Smooth muscle cell (in vitro differentiated cells): ENCODE results near the gene DDIAS. TPM values are rescaled to one million over a fixed set of nuclear protein-coding genes. Genes with fewer than 3 reads are reported as not detected.

Experiments
- DNase-seq: peaks from one replicate; lab custom pipeline; 2025; ENCODE audit not compliant: unreplicated experiment; lab: John Stamatoyannopoulos, UW
- H2AFZ ChIP-seq: fragments of 200-600 bp; sonication (generic); 2 replicates; pipeline ENCODE4 v1.6.0; 2016; ENCODE audit warnings: antibody characterized with exemption, low read depth, mild to moderate bottlenecking
- H3F3A ChIP-seq: fragments of 200-600 bp; sonication (generic); 2 replicates; pipeline ENCODE4 v1.6.0; 2017; ENCODE audit warnings: antibody characterized with exemption, low read depth
- H3K27ac ChIP-seq: fragments of 200-600 bp; sonication (generic); 2 replicates; pipeline ENCODE4 v1.5.1; 2016; ENCODE audit warnings: low read depth, mild to moderate bottlenecking
- H3K27me3 ChIP-seq: fragments of 200-600 bp; sonication (generic); 2 replicates; pipeline ENCODE4 v1.6.1; 2016; ENCODE audit warnings: low read depth, mild to moderate bottlenecking
- H3K36me3 ChIP-seq: fragments of 200-600 bp; sonication (generic); 2 replicates; pipeline ENCODE4 v1.5.1; 2016; ENCODE audit warnings: low read depth
- H3K4me1 ChIP-seq: fragments of 200-600 bp; sonication (generic); 2 replicates; pipeline ENCODE4 v1.5.1; 2016; ENCODE audit warnings: low read depth
- H3K4me2 ChIP-seq: fragments of 200-600 bp; sonication (generic); 2 replicates; pipeline ENCODE4 v1.6.0; 2016; ENCODE audit warnings: mild to moderate bottlenecking
- H3K4me3 ChIP-seq: fragments of 200-600 bp; sonication (generic); 2 replicates; pipeline ENCODE4 v1.5.1; 2016; ENCODE audit warnings: mild to moderate bottlenecking
- H3K79me2 ChIP-seq: fragments of 200-600 bp; sonication (generic); 2 replicates; pipeline ENCODE4 v1.6.0; 2016; ENCODE audit warnings: low read depth, mild to moderate bottlenecking
- H3K9ac ChIP-seq: fragments of 200-600 bp; sonication (generic); 2 replicates; pipeline ENCODE4 v1.6.0; 2016; ENCODE audit warnings: low read depth
- H3K9me3 ChIP-seq: fragments of 200-600 bp; sonication (generic); replicated peaks from 2 replicates; pipeline ENCODE4 v1.5.1; 2016; ENCODE audit warnings: low read depth
- H4K20me1 ChIP-seq: fragments of 200-600 bp; sonication (generic); 2 replicates; pipeline ENCODE4 v1.6.0; 2016; ENCODE audit warnings: low read depth
- WGBS: methylation state at CpG from one replicate; pipeline ENCODE4 v1.1.7; 2016; ENCODE audit warnings: low lambda C conversion rate; 5-methylcytosine and 5-hydroxymethylcytosine counted together
- polyA plus RNA-seq: library from polyadenylated mRNA; unstranded; fragments of >200 nt; fragmentation: Nextera tagmentation; extraction: Ambion mirVana; gene quantifications from 2 replicates; pipeline ENCODE4 v1.2.1, GENCODE V29; 2016
- total RNA-seq: library from RNA; depleted of rRNA; stranded (reverse); fragments of >200 nt; gene quantifications from 2 replicates; pipeline ENCODE4 v1.2.3, GENCODE V29; 2014
- TF ChIP-seq, protein P1 (sequence below): fragments of 200-600 bp; sonication (generic); IDR thresholded peaks from 2 replicates; pipeline ENCODE4 v1.5.1; 2017; ENCODE audit warnings: borderline replicate concordance, mild to moderate bottlenecking, antibody characterized with exemption; ENCODE audit not compliant: insufficient read depth, poor library complexity, severe bottlenecking

Gene DDIAS
- total and polyA plus RNA-seq, 2 experiments from 2014 or later: 3.1 to 5.9 TPM

DNA sequence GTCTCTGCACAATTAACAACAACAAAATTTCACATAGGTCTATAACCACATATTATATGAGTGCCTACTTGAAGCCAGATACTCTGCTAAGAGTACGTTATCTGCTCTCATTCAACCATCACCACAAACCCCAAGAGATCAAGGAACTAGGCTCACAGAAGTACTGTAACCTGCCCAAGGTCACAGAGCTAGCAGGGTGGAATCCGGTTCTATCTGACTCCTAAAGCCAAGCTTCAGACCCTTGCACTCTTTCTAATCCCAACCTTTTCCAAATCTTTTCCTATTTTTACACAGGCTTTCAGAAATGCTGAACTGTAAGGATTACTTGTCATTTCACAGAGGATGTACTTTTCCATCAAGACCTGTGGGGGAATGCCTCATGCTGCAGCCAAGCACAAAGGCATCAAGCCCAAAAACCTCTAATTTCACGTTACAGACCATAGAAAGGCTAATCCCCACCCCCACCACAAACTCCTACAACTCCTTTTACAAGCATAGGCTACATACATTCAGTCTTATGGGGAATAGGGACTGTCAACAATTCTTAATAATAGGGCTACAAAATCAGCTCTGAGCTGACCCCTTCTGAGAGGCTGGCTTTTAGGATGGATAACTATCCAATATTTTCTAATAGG lies 2.2 kb upstream of the DDIAS start:
- Histone ChIP-seq H3F3A (no peaks in the 10 kb centered on the region), H3K36me3 (no peaks in the 10 kb centered on the region), H3K4me2 (peak overlapping the region; percentile 93), H4K20me1 (no peaks in the 10 kb centered on the region), H3K4me1 (peaks cover 7% of the 10 kb centered on the region), H3K27ac (no peak overlapping the region), H2AFZ (peak overlapping the region; percentile 98), H3K4me3 (peak overlapping the region; percentile 75), H3K9ac (no peak overlapping the region), H3K79me2 (peaks cover 38% of the 10 kb centered on the region), H3K9me3 (no peaks in the 10 kb centered on the region), H3K27me3 (no peaks in the 10 kb centered on the region)
- no peak for DNase-seq
- WGBS: 37% methylated on average over 3 of the region's 3 CpGs
- TF ChIP-seq, protein P1, sequence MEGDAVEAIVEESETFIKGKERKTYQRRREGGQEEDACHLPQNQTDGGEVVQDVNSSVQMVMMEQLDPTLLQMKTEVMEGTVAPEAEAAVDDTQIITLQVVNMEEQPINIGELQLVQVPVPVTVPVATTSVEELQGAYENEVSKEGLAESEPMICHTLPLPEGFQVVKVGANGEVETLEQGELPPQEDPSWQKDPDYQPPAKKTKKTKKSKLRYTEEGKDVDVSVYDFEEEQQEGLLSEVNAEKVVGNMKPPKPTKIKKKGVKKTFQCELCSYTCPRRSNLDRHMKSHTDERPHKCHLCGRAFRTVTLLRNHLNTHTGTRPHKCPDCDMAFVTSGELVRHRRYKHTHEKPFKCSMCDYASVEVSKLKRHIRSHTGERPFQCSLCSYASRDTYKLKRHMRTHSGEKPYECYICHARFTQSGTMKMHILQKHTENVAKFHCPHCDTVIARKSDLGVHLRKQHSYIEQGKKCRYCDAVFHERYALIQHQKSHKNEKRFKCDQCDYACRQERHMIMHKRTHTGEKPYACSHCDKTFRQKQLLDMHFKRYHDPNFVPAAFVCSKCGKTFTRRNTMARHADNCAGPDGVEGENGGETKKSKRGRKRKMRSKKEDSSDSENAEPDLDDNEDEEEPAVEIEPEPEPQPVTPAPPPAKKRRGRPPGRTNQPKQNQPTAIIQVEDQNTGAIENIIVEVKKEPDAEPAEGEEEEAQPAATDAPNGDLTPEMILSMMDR: no peak

DNA sequence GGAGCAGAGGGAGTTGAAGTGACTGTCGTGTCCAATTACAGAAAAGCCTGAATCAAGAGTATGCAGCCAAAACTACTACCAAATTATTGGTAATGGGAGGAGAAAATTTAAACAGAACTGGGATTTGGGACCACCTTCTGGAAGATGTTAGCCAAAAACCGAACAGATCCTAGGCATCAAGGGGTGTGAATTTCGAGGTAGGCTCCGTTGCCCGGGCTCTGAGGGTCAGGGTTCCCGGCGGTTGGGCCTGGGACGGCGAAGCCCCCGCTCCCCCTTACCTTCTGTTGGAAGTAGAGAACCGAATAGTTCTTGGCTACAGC lies 1.6 kb upstream of the DDIAS start:
- Histone ChIP-seq H4K20me1 (no peaks in the 10 kb centered on the region), H3K4me3 (peak overlapping the region; percentile 75), H3K36me3 (no peaks in the 10 kb centered on the region), H3K27me3 (no peaks in the 10 kb centered on the region), H2AFZ (peak overlapping the region; percentile 98), H3K9ac (peak overlapping the region; percentile 85), H3K4me1 (peaks cover 7% of the 10 kb centered on the region), H3K27ac (peak overlapping the region; percentile 29), H3K9me3 (no peaks in the 10 kb centered on the region), H3K4me2 (peak overlapping the region; percentile 93), H3F3A (no peaks in the 10 kb centered on the region), H3K79me2 (peaks cover 31% of the 10 kb centered on the region)
- DNase-seq: no peak
- WGBS: 1% methylated on average over 11 of the region's 11 CpGs
- TF ChIP-seq, protein P1: no peak

DNA sequence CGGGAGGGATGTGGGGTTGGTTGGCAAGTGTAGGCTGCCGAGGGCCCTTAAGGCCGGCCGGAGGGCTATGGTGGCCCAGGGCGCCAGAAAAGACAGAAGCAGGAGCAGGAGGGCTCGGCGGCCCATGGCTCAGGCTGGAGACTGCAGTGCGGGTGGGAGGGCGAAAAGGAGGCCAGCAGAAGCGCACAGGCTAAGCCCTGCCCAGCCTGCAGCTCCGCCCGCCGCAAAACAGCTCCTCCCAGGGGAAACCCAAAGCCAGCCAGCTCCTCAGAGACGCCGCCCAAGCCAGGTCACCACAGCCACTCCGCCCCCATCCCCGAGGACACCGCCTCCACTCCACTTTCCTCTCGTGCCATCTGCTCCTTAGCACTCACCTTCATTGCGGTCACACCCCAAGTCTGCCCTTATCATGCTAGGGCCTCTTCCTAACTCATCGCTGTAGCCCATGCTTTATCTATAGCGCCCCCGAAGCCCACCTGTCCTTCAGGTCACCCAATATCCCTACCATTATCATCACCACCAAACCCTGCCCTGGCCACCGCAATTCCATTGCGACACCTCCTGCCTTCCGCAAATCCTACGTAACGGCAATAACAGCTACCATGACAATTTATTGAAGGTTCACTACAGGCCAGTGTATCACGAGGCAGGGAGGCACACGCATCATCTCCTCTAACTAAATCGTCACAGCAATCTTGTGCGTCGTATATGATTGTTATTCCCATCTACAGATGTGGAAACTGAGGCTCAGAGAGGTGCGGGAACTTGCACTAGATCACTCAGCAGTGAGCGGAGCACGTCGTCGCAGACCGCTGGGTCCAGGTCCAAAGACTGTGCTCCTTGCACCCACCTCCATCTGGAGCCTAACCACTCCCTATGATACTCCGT lies 1.0 kb upstream of the DDIAS start, which contains the start of gene PRCP:
PRCP (minus strand) TSS at position 154 of the 888 bp plus-strand sequence; CDS start at position 126, 28 bp downstream.
- Histone ChIP-seq H3K9ac (peak within 1 kb of the TSS; percentile 85), H3K4me3 (peak within 1 kb of the TSS; percentile 75), H3F3A (no peaks in the 10 kb centered on the region), H3K4me2 (peak within 1 kb of the TSS; percentile 93), H3K27me3 (no peaks in the 10 kb centered on the region), H3K79me2 (peaks cover 31% of the 10 kb centered on the region), H3K27ac (peak within 1 kb of the TSS; percentile 77), H2AFZ (peak within 1 kb of the TSS; percentile 98), H3K4me1 (peaks cover 7% of the 10 kb centered on the region), H3K36me3 (no peaks in the 10 kb centered on the region), H3K9me3 (no peaks in the 10 kb centered on the region), H4K20me1 (no peaks in the 10 kb centered on the region)
- DNase-seq: peak; percentile 70
- TF ChIP-seq, protein P1: no peak
- WGBS: under 1% methylated on average over 38 of the region's 40 CpGs
